ENCODE data around the gene CNIH1.
"Not testable (repeated sequence)": the region's sequence is repeated elsewhere in the genome, so short reads cannot be mapped to it uniquely, and the experiment has no call there.

Gene CNIH1

DNA sequence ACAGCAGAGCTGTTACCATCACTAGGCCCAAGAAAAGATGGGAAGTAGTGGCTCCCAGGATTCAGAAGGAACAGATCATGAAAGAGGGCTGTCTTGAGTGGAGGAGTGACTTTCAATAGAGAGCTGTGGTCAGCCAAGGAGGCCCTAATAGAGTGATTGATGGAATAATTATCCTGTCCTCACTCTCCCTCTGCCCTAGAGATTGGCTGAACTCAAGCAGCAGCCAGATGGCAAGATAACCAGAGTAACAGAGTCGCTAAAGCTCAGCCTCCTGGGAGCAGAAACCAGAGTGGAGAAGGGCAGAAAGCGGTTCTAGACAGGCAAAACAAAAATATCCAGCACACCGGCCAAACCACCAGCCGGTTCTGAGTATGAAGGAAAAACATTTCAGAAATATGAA is 24.5 kb upstream of the CNIH1 start:
- DNase-seq, result no peak

DNA sequence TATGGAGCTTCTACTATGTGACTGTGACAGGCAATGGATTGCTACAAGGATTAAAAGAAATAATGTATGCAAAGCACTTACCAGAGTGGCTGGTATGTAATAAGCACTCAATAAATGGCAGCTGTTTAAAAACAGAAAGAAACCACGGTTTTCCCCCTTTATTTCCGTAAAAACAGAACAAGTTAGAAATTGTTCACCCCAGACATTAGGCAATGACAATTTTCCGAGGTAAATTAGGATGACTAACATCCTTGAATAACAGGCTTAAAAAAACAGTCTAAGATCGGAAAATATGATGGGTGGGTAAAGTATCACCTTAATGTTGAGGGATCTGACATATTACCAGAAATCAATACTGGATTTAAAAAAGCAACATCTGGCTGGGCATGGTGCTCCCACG is 20.9 kb upstream of the CNIH1 start:
- no peak for DNase-seq

GRCh38 chr14:54459106-54459505 is 17.9 kb upstream of the CNIH1 start:
- DNase-seq, result no peak

- not testable (repeated sequence) for DNase-seq
Measured at GRCh38 chr14:54458536-54458935, 17.4 kb upstream of the CNIH1 start.

DNA sequence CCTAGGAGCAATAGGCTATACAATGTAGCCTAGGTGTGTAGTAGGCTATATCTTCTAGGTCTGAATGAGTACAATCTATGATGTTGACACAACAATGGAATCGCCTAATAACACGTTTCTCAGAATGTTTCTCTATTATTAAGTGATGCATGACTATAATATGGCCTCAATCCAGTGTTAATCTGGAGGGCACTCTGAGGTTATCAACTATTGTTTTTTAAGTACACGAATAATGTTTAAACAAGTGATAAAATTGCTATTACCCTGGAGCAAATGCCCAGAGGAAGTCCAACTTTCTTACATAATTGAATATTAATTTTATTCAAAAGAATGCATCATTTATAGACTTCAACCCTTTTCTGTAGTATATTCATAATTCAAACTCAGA is 16.4 kb upstream of the CNIH1 start:
- no peak for DNase-seq

DNA sequence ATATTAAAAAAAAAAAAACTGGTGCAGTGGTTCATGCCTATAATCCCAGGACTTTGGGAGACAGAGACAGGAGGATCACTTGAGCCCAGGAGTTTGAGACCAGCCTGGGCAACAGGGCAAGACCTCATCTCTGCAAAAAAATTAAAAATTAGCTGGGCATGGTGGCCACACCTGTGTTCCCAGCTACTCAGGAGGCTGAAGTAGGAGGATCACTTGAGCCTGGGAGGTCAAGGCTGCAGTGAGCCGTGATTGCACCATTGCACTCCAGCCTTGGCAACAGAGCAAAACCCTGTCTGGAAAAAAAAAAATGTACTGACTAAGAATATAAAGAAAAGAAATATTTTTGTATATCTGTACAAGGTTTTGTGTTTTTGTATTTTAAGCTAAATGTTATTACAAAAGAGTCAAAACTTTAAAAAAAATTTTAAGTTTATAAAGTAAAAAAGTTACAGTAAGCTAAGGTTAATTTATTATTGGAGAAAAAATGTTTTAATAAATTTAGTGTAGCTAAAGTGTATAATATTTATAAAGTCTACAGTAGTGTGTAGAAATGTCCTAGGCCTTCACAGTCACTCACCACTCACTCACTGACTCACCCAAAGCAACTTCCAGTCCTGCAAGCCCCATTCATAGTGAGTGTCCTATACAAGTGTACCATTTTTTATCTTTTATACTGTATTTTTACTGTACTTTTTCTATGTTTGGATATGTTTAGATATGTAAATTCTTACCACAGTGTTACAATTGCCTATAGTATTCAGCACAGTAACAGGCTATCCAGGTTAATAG is 15.8 kb upstream of the CNIH1 start:
- not testable (repeated sequence) for DNase-seq

DNA sequence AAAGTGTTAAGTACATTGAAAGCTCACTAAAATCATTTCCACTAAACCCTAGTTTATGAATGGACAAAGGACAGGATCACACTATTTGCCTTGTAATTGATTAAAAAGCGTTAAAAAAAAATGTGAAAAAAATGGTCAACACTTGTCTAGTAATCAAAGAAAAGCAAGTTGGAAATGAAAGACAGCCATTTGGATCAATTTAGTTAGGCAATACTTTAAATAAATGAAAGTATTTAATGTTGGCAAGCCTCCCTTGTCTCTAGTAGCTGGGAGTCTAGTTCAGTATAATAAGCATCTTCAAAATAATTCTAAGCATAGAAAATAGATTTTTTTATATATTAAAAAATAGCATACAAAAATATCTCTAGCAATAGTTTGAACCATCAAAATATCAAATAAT is 14.2 kb upstream of the CNIH1 start:
- DNase-seq, result no peak

GRCh38 chr14:54453990-54454389 is 12.8 kb upstream of the CNIH1 start:
- DNase-seq, result not testable (repeated sequence)

DNA sequence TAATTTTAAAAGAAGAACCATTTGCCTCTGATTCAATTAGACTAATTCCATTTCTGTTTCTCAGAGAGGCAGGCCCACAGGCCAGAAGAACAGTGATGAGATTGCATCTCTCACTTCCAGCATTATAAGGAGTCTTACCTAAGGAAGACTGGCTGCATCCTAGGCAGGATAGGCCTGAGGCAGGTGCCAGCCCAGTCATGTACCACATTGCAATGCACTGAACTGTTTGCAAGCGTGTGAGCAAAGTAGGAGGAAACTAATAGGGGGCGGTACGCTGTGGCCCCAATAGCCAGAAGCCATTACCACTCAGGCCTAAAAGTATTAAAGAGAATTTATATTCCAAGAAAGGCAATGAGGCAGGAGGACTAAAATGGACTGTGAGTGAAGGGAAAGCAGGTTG is 12.1 kb upstream of the CNIH1 start:
- no peak for DNase-seq

GRCh38 chr14:54451961-54452360 is 10.8 kb upstream of the CNIH1 start:
- DNase-seq, result no peak

DNA sequence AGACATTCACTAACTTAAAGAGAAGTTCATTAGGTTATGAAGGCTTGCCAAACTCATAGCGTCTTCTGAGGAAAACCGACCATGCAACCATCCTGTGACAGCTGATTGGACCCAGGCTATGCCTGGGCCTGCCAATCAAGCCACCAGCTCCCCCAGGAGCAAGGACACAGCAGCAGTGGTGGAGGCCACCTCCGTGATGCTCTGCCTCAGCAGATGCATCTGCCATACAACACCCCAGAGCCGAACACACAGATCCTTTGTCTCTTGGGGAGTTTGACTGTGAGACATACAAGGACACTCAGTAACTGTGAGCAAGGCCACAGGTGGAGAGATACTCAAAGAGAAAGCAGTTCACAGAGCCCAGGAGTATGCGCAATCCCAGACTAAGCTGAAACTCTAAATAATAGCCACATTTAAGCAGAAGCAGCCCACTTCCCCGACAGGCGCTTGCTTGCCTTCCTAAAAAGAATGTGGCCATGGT is 10.0 kb upstream of the CNIH1 start:
- no peak for DNase-seq

DNA sequence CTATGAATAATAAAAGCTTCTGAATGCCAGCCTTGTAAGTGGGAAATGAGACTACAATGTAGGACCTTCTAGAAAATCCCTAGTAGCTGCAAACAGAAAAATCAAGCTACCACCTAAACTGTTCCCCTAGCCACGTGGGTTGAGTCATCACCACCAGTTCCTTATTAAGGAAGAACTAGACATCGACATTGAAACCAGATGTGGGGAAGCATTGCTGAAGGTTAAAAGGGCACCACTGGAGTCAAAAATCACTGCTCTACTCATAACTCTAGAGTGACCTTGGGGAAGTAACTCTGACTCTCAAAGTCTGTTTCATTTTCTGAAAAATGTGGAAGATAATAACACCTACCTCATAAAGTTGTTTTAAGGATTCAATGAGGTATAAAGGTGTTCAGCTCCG is 9.4 kb upstream of the CNIH1 start:
- DNase-seq, result no peak

DNA sequence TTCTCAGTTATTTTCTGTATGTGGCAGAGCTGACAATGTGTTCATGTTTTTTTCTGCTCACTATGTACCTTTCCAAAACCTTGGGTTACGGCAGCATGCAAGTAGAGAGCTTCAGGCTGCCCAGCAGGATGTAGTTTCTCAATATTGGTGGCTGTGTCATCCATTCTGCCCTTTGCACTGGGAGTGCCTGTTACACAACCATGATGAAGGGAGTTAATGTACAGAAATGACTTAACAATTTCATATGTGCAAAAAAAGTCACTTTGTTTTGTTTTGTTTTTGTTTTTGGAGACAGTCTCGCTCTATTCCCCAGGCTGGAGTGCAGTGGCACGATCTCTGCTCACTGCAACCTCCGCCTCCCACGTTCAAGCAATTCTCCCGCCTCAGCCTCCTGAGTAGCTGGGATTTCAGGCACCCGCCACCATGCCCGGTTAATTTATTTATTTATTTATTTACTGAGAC is 6.1 kb upstream of the CNIH1 start:
- no peak for DNase-seq

DNA sequence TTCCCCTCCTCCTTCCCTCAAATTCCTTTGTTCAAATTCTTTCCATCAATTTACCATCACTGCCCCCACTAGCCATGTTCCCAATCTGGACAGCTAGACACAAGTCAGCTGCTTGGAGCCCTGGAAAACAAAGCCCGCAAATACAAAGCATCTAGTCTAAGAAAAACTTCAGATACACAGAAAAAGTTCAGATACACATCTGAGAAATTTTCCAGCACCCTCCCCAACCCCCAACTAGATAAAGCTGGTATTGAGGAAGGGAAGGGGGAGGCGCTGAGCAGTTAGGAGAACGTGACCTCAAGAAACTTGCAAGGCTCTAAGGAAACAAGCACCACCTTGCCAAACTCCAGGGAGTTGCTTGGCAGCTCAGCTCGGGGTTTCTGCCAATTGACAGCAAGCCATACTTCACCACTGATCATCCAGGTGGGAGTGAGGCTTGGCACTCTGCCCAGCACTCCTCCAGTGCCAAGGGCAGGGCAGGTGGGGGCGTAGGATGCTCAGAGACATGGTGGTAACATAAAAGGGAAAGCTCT is 5.1 kb upstream of the CNIH1 start:
- DNase-seq, result no peak

GRCh38 chr14:54444681-54445080 is 3.5 kb upstream of the CNIH1 start:
- DNase-seq, result no peak

DNA sequence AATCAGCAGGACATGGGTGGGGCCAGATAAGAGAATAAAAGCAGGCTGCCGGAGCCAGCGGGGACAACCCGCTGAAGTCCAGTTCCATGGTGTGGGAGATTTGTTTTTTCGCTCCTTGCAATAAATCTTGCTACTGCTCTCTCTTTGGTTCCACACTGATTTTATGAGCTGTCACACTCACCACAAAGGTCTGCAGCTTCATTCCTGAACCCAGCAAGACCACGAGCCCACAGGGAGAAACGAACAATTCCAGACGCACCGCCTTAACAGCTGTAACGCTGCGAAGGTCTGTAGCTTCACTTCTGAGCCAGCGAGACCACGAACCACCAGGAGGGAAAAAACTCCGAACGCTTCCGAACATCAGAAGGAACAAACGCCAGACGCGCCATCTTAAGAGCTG is 2.8 kb upstream of the CNIH1 start:
- no peak for DNase-seq

DNA sequence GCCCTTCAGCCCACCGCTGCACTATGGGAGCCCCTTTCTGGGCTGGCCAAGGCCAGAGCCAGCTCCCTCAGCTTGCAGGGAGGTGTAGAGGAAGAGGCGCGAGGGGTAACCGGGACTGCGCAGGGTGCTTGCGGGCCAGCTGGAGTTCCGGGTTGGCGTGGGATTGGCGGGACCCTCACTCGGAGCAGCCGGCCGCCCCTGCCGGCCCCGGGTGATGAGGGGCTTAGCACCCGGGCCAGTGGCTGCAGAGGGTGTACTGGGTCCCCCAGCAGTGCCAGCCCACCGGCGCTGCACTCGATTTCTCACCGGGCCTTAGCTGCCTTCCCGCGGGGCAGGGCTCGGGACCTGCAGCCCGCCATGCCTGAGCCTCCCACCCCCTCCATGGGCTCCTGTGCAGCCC is 1.8 kb upstream of the CNIH1 start:
- not testable (repeated sequence) for DNase-seq

GRCh38 chr14:54440476-54440872 is 700 bp downstream of the CNIH1 start:
- DNase-seq, result no peak

DNA sequence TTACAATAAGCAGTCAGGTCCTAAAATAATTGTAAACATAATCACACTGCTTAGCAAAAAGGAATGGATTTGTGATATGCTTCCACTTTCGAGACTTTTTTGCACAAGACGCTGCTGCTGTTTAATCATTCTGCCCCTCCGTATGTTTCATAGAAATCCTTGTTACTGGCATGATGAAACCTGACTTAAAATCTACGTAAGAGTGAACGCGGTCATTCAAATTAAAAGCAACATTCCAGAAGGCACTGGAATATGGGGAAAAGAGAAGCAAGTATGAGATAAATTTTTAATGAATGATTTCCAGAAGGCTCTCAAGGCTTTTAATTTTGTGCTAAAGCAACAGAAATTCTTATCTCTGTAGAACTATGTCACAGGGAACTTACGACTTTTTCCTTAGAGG is 1.1 kb downstream of the CNIH1 start:
- no peak for DNase-seq

- DNase-seq, result no peak
Measured at GRCh38 chr14:54438703-54439102, 2.5 kb downstream of the CNIH1 start.

GRCh38 chr14:54437954-54438353 is 3.2 kb downstream of the CNIH1 start:
- DNase-seq, result not testable (repeated sequence)

- DNase-seq, result no peak
Measured at GRCh38 chr14:54435500-54435981, 5.6 kb downstream of the CNIH1 start.

- no peak for DNase-seq
Measured at GRCh38 chr14:54428527-54428926, 12.6 kb downstream of the CNIH1 start.

- DNase-seq, result no peak
Measured at GRCh38 chr14:54427871-54428270, 13.3 kb downstream of the CNIH1 start.
